Calu3 (cell line): ENCODE data around the gene DEPDC5. TPM values are rescaled to one million over a fixed set of nuclear protein-coding genes. Genes with fewer than 3 reads are reported as not detected.

ENCODE experiments used
- BruUV-seq: library from RNA; stranded (reverse); fragments of 400-500 nt; replicated peaks from 2 replicates; lab custom pipeline; 2021; lab: Mats Ljungman, UMichigan
- CTCF ChIA-PET: fragments of 300-600 bp; sonication (Branson Sonifier 250); formaldehyde crosslinking; loops from one replicate; lab custom pipeline; 2022; ENCODE audit warnings: antibody characterized with exemption; lab: Charles Lee
- DNase-seq: peaks from one replicate; pipeline ENCODE4 v3.0.0; 2022
- H3K27ac Mint-ChIP-seq: one replicate; pipeline ENCODE4 v1.8.0; 2022; ENCODE audit warnings: mixed read lengths; ENCODE audit not compliant: unreplicated experiment
- H3K27me3 Mint-ChIP-seq: one replicate; pipeline ENCODE4 v1.8.0; 2022; ENCODE audit warnings: mixed read lengths; ENCODE audit not compliant: unreplicated experiment
- H3K36me3 Mint-ChIP-seq: one replicate; pipeline ENCODE4 v1.8.0; 2022; ENCODE audit warnings: mild to moderate bottlenecking, moderate library complexity, mixed read lengths; ENCODE audit not compliant: insufficient read depth, unreplicated experiment
- H3K4me1 Mint-ChIP-seq: one replicate; pipeline ENCODE4 v1.8.0; 2022; ENCODE audit warnings: mild to moderate bottlenecking, low read depth, mixed read lengths; ENCODE audit not compliant: unreplicated experiment
- H3K4me3 Mint-ChIP-seq: one replicate; pipeline ENCODE4 v1.8.0; 2022; ENCODE audit warnings: mild to moderate bottlenecking, low read depth, moderate library complexity, mixed read lengths; ENCODE audit not compliant: unreplicated experiment
- H3K9me3 Mint-ChIP-seq: one replicate; pipeline ENCODE4 v1.8.0; 2022; ENCODE audit warnings: low read depth, mixed read lengths; ENCODE audit not compliant: unreplicated experiment
- CTCF ChIP-seq: fragments of 200-600 bp; IDR thresholded peaks from one replicate; pipeline ENCODE4 v1.8.0; 2022; ENCODE audit warnings: antibody characterized with exemption; ENCODE audit not compliant: unreplicated experiment
- intact Hi-C: fragments of 100-400 bp; cut with micrococcal nuclease; formaldehyde crosslinking; loops from one replicate; pipeline ENCODE4 v1.10.0; 2022; ENCODE audit not compliant: unreplicated experiment
- total RNA-seq: library from RNA; stranded (reverse); gene quantifications from 2 replicates; pipeline ENCODE4 v1.2.3, GENCODE V29; 2022

DEPDC5 gene
- total RNA-seq, 1 experiment from 2014 or later, result 33.1 TPM

GRCh38 chr22:31730344-31730711 is 23.5 kb upstream of the DEPDC5 start:
- no peaks in the 10 kb centered on the region for H3K9me3 Mint-ChIP-seq
- BruUV-seq, result no TSS peak
- no peak overlapping the region for H3K4me3 Mint-ChIP-seq
- intact Hi-C loops, result no loop called here
- no peaks in the 10 kb centered on the region for H3K27me3 Mint-ChIP-seq
- CTCF ChIA-PET, result no interaction called here
- DNase-seq, result no peak
- no peak overlapping the region for H3K27ac Mint-ChIP-seq
- peak; percentile 14 for TF ChIP-seq CTCF
- H3K4me1 Mint-ChIP-seq, result peaks cover 30% of the 10 kb centered on the region
- H3K36me3 Mint-ChIP-seq, result peaks cover 25% of the 10 kb centered on the region

- intact Hi-C loops, result no loop called here
- BruUV-seq, result no TSS peak
- TF ChIP-seq CTCF, result no peak
- H3K4me1 Mint-ChIP-seq, result peaks cover 30% of the 10 kb centered on the region
- DNase-seq, result no peak
- H3K27ac Mint-ChIP-seq, result no peak overlapping the region
- H3K27me3 Mint-ChIP-seq, result no peaks in the 10 kb centered on the region
- CTCF ChIA-PET, result interaction anchor here (0.6 kb wide), 1 partner anchor 213 kb away, joined by 3 read pairs; no protein-coding TSS in a partner anchor
- peaks cover 35% of the 10 kb centered on the region for H3K36me3 Mint-ChIP-seq
- no peaks in the 10 kb centered on the region for H3K9me3 Mint-ChIP-seq
- H3K4me3 Mint-ChIP-seq, result no peak overlapping the region
These were observed 21.6 kb upstream of the DEPDC5 start for GRCh38 chr22:31732089-31732829.

- no peak overlapping the region for H3K27ac Mint-ChIP-seq
- CTCF ChIA-PET, result no interaction called here
- intact Hi-C loops, result no loop called here
- no peaks in the 10 kb centered on the region for H3K27me3 Mint-ChIP-seq
- BruUV-seq, result no TSS peak
- no peak for DNase-seq
- no peak overlapping the region for H3K4me3 Mint-ChIP-seq
- no peak for TF ChIP-seq CTCF
- H3K9me3 Mint-ChIP-seq, result no peaks in the 10 kb centered on the region
- H3K4me1 Mint-ChIP-seq, result peaks cover 30% of the 10 kb centered on the region
- peaks cover 42% of the 10 kb centered on the region for H3K36me3 Mint-ChIP-seq
These were observed 20.2 kb upstream of the DEPDC5 start for GRCh38 chr22:31733580-31734079.

- Mint-ChIP-seq H3K27ac (peak overlapping the region; percentile 21), H3K4me1 (peaks cover 30% of the 10 kb centered on the region), H3K9me3 (no peaks in the 10 kb centered on the region), H3K36me3 (peaks cover 42% of the 10 kb centered on the region), H3K27me3 (no peaks in the 10 kb centered on the region), H3K4me3 (no peak overlapping the region)
- DNase-seq, result no peak
- no TSS peak for BruUV-seq
- no peak for TF ChIP-seq CTCF
- intact Hi-C loops, result no loop called here
- CTCF ChIA-PET, result no interaction called here
These were observed 19.3 kb upstream of the DEPDC5 start for GRCh38 chr22:31734512-31734911.
